Measurements from ENCODE around the gene LMBRD2.

LMBRD2 gene

GRCh38 chr5:36152324-36153297, 924 bp upstream of the LMBRD2 start:
- ChIA-PET CTCF (interaction anchor here (0.7 to 1.7 kb wide), 5 partner anchors 11 to 262 kb away, joined by 3 to 11 read pairs (median 4); no protein-coding TSS in a partner anchor), POLR2A (interaction anchor here (0.8 to 3.2 kb wide), 9 partner anchors 10 to 1237 kb away, joined by 3 to 18 read pairs (median 3); partner anchors contain the start of genes BRIX1, RAD1 and UGT3A2)

GRCh38 chr5:36150676-36151433, 832 bp downstream of the LMBRD2 start:
- DNase-seq (ENCODE audit: extremely low spot score), result peak; percentile 62
- ChIA-PET POLR2A (interaction anchor here (0.9 to 3.2 kb wide), 9 partner anchors 12 to 153 kb away, joined by 3 to 18 read pairs (median 4); partner anchors contain the start of genes NADK2 and RANBP3L), CTCF (interaction anchor here (1.2 to 1.4 kb wide), 2 partner anchors 27 to 72 kb away, joined by 4 to 5 read pairs; no protein-coding TSS in a partner anchor)
- TF ChIP-seq FOXK2 (IDR thresholded peaks at IDR 0.05) (no peak), PKNOX1 (IDR thresholded peaks at IDR 0.05) (peak; percentile 76)

More at GRCh38 chr5:36152324-36153297, 924 bp upstream of the LMBRD2 start:
- peak; percentile 9 for DNase-seq (ENCODE audit: extremely low spot score)
- no peak for TF ChIP-seq FOXM1 (IDR thresholded peaks at IDR 0.05; ENCODE audit: borderline replicate concordance)
- TF ChIP-seq SUZ12 (IDR thresholded peaks at IDR 0.05), result no peak
- TF ChIP-seq NFRKB (IDR thresholded peaks at IDR 0.05), result no peak
- no peak for TF ChIP-seq ELF4 (IDR thresholded peaks at IDR 0.05)
- no peak for TF ChIP-seq BHLHE40 (IDR thresholded peaks at IDR 0.05; ENCODE audit: borderline replicate concordance)
- TF ChIP-seq PKNOX1 (IDR thresholded peaks at IDR 0.05), result no peak
- TF ChIP-seq TARDBP (IDR thresholded peaks at IDR 0.05), result no peak
- TF ChIP-seq FOXK2 (IDR thresholded peaks at IDR 0.05), result no peak
- TF ChIP-seq ARNT (IDR thresholded peaks at IDR 0.05), result no peak

DNA sequence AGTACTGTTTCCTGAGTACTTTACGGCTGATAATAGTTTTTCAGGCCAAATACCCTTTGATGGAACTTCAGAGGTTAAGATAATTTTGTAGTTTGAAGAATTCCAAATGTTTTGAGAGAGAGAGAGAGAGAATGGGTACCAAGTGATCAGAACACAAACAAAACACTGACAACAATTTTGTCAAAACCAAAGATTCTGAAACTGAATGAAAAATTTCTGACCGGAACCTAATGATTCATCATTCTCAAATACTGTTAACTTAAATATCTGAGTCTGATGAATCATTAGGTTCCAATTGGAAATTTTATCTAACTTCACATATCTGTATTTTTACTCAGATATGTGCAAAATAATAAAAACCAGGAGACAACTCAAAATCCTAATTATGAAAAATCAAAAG, 4.0 kb downstream of the LMBRD2 start:
- ChIA-PET POLR2A (no interaction called here), CTCF (no interaction called here)
- no peak for DNase-seq (ENCODE audit: extremely low spot score)
- TF ChIP-seq FOXA1 (IDR thresholded peaks at IDR 0.05), result no peak
- TF ChIP-seq PKNOX1 (IDR thresholded peaks at IDR 0.05), result no peak
- no peak for TF ChIP-seq BHLHE40 (IDR thresholded peaks at IDR 0.05; ENCODE audit: borderline replicate concordance)
- no peak for TF ChIP-seq L3MBTL2 (conservative IDR thresholded peaks at IDR 0.05)
- no peak for TF ChIP-seq FOXK2 (IDR thresholded peaks at IDR 0.05)
- TF ChIP-seq ZNF384 (IDR thresholded peaks at IDR 0.05), result no peak
- TF ChIP-seq FOXM1 (IDR thresholded peaks at IDR 0.05; ENCODE audit: borderline replicate concordance), result no peak
- TF ChIP-seq LEF1 (IDR thresholded peaks at IDR 0.05; ENCODE audit: borderline replicate concordance), result no peak
- no peak for TF ChIP-seq ELF4 (IDR thresholded peaks at IDR 0.05)
- no peak for TF ChIP-seq SP1 (IDR thresholded peaks at IDR 0.05)
- no peak for TF ChIP-seq HDGF (IDR thresholded peaks at IDR 0.05; ENCODE audit: borderline replicate concordance)
- no peak for TF ChIP-seq SUZ12 (IDR thresholded peaks at IDR 0.05)
- TF ChIP-seq NFRKB (IDR thresholded peaks at IDR 0.05), result no peak
- no peak for TF ChIP-seq CTBP1 (IDR thresholded peaks at IDR 0.05; ENCODE audit: borderline replicate concordance)

- DNase-seq (ENCODE audit: extremely low spot score), result no peak
- ChIA-PET CTCF (no interaction called here), POLR2A (no interaction called here)
- TF ChIP-seq SUZ12 (IDR thresholded peaks at IDR 0.05), result no peak
- no peak for TF ChIP-seq NFRKB (IDR thresholded peaks at IDR 0.05)
- no peak for TF ChIP-seq LEF1 (IDR thresholded peaks at IDR 0.05; ENCODE audit: borderline replicate concordance)
- TF ChIP-seq ARNT (IDR thresholded peaks at IDR 0.05), result no peak
- TF ChIP-seq ZNF384 (IDR thresholded peaks at IDR 0.05), result no peak
- TF ChIP-seq HDGF (IDR thresholded peaks at IDR 0.05; ENCODE audit: borderline replicate concordance), result no peak
- no peak for TF ChIP-seq L3MBTL2 (conservative IDR thresholded peaks at IDR 0.05)
- no peak for TF ChIP-seq TARDBP (IDR thresholded peaks at IDR 0.05)
- no peak for TF ChIP-seq CTBP1 (IDR thresholded peaks at IDR 0.05; ENCODE audit: borderline replicate concordance)
- no peak for TF ChIP-seq ELF4 (IDR thresholded peaks at IDR 0.05)
- TF ChIP-seq FOXM1 (IDR thresholded peaks at IDR 0.05; ENCODE audit: borderline replicate concordance), result no peak
- no peak for TF ChIP-seq PKNOX1 (IDR thresholded peaks at IDR 0.05)
- no peak for TF ChIP-seq BHLHE40 (IDR thresholded peaks at IDR 0.05; ENCODE audit: borderline replicate concordance)
- TF ChIP-seq FOXK2 (IDR thresholded peaks at IDR 0.05), result no peak
- TF ChIP-seq FOXA1 (IDR thresholded peaks at IDR 0.05), result no peak
- TF ChIP-seq SP1 (IDR thresholded peaks at IDR 0.05), result no peak
Measured at GRCh38 chr5:36146390-36146789, 5.3 kb downstream of the LMBRD2 start.

GRCh38 chr5:36145311-36145710, 6.4 kb downstream of the LMBRD2 start:
- ChIA-PET CTCF (interaction anchor here (0.7 kb wide), 1 partner anchor 33 kb away, joined by 3 read pairs; no protein-coding TSS in a partner anchor), POLR2A (no interaction called here)
- DNase-seq (ENCODE audit: extremely low spot score), result no peak

More at GRCh38 chr5:36145311-36145710, 6.4 kb downstream of the LMBRD2 start:
- no peak for TF ChIP-seq FOXA1 (IDR thresholded peaks at IDR 0.05)
- TF ChIP-seq ARNT (IDR thresholded peaks at IDR 0.05), result no peak
- no peak for TF ChIP-seq BHLHE40 (IDR thresholded peaks at IDR 0.05; ENCODE audit: borderline replicate concordance)
- no peak for TF ChIP-seq L3MBTL2 (conservative IDR thresholded peaks at IDR 0.05)
- no peak for TF ChIP-seq ELF4 (IDR thresholded peaks at IDR 0.05)
- no peak for TF ChIP-seq CTBP1 (IDR thresholded peaks at IDR 0.05; ENCODE audit: borderline replicate concordance)
- no peak for TF ChIP-seq NFRKB (IDR thresholded peaks at IDR 0.05)
- no peak for TF ChIP-seq LEF1 (IDR thresholded peaks at IDR 0.05; ENCODE audit: borderline replicate concordance)
- no peak for TF ChIP-seq HDGF (IDR thresholded peaks at IDR 0.05; ENCODE audit: borderline replicate concordance)
- no peak for TF ChIP-seq FOXK2 (IDR thresholded peaks at IDR 0.05)
- TF ChIP-seq PKNOX1 (IDR thresholded peaks at IDR 0.05), result no peak
- TF ChIP-seq SUZ12 (IDR thresholded peaks at IDR 0.05), result no peak
- TF ChIP-seq FOXM1 (IDR thresholded peaks at IDR 0.05; ENCODE audit: borderline replicate concordance), result no peak
- no peak for TF ChIP-seq SP1 (IDR thresholded peaks at IDR 0.05)
